Measurements from ENCODE around the gene TAF13.
"Not testable (repeated sequence)": the region's sequence is repeated elsewhere in the genome, so short reads cannot be mapped to it uniquely, and the experiment has no call there.

TAF13 gene

GRCh38 chr1:109067883-109068282 lies 7.9 kb downstream of the TAF13 start:
- no peaks in the 10 kb centered on the region for H3K27me3 ChIP-seq
- peaks cover 28 to 57% (median 56%) of the 10 kb centered on the region in 3 donors for H3K36me3 ChIP-seq
- intact Hi-C loops (cut with DNase I; ENCODE audit: low total_unique reads) = no loop called here
- DNase-seq = no peak
- H3K9me3 ChIP-seq = no peaks in the 10 kb centered on the region
- no peak for TF ChIP-seq CTCF (IDR thresholded peaks at IDR 0.05)
- H3K4me1 ChIP-seq = peaks cover 0 to 10% (median 2%) of the 10 kb centered on the region in 4 donors
- no peak overlapping the region for H3K4me3 ChIP-seq
- no peak overlapping the region for H3K27ac ChIP-seq

- H3K36me3 ChIP-seq = peaks cover 28 to 56% (median 50%) of the 10 kb centered on the region in 3 donors
Observed at GRCh38 chr1:109065137-109065536, 10.7 kb downstream of the TAF13 start.

GRCh38 chr1:109061183-109061582 lies 14.6 kb downstream of the TAF13 start:
- DNase-seq = no peak
- H3K27me3 ChIP-seq = no peaks in the 10 kb centered on the region
- no peaks in the 10 kb centered on the region for H3K9me3 ChIP-seq
- no peak overlapping the region for H3K4me3 ChIP-seq
- intact Hi-C loops (cut with DNase I; ENCODE audit: low total_unique reads) = no loop called here
- no peak for TF ChIP-seq CTCF (IDR thresholded peaks at IDR 0.05)
- H3K36me3 ChIP-seq = peaks cover 21 to 36% (median 28%) of the 10 kb centered on the region in 3 donors
- no peak overlapping the region for H3K27ac ChIP-seq
- H3K4me1 ChIP-seq = no peaks in the 10 kb centered on the region

More at GRCh38 chr1:109065137-109065536, 10.7 kb downstream of the TAF13 start:
- Histone ChIP-seq H3K27me3 (no peaks in the 10 kb centered on the region), H3K4me3 (no peak overlapping the region), H3K27ac (no peak overlapping the region), H3K4me1 (peaks cover 0 to 10% (median under 1%) of the 10 kb centered on the region in 4 donors), H3K9me3 (no peaks in the 10 kb centered on the region)
- no peak for DNase-seq
- TF ChIP-seq CTCF (IDR thresholded peaks at IDR 0.05) = no peak
- intact Hi-C loops (cut with DNase I; ENCODE audit: low total_unique reads) = no loop called here

GRCh38 chr1:109060707-109061106 lies 15.1 kb downstream of the TAF13 start:
- intact Hi-C loops (cut with DNase I; ENCODE audit: low total_unique reads) = no loop called here
- DNase-seq = no peak
- H3K9me3 ChIP-seq = no peaks in the 10 kb centered on the region
- no peak overlapping the region for H3K4me3 ChIP-seq
- no peak for TF ChIP-seq CTCF (IDR thresholded peaks at IDR 0.05)
- H3K4me1 ChIP-seq = no peaks in the 10 kb centered on the region
- no peaks in the 10 kb centered on the region for H3K27me3 ChIP-seq
- H3K27ac ChIP-seq = no peak overlapping the region
- H3K36me3 ChIP-seq = peaks cover 20 to 32% (median 25%) of the 10 kb centered on the region in 3 donors

- no peak for DNase-seq
- intact Hi-C loops (cut with DNase I; ENCODE audit: low total_unique reads) = no loop called here
- H3K4me1 ChIP-seq = no peaks in the 10 kb centered on the region
- no peak for TF ChIP-seq CTCF (IDR thresholded peaks at IDR 0.05)
- H3K36me3 ChIP-seq = peaks cover 6 to 17% (median 9%) of the 10 kb centered on the region in 3 donors
- H3K27ac ChIP-seq = no peak overlapping the region
- no peaks in the 10 kb centered on the region for H3K9me3 ChIP-seq
- H3K4me3 ChIP-seq = no peak overlapping the region
- no peaks in the 10 kb centered on the region for H3K27me3 ChIP-seq
Observed at GRCh38 chr1:109059026-109059425, 16.8 kb downstream of the TAF13 start.

- intact Hi-C loops (cut with DNase I; ENCODE audit: low total_unique reads) = no loop called here
- Histone ChIP-seq H3K4me1 (no peaks in the 10 kb centered on the region), H3K27ac (no peak overlapping the region), H3K36me3 (no peaks in the 10 kb centered on the region), H3K4me3 (no peak overlapping the region), H3K27me3 (no peaks in the 10 kb centered on the region), H3K9me3 (no peaks in the 10 kb centered on the region)
- DNase-seq = no peak
- TF ChIP-seq CTCF (IDR thresholded peaks at IDR 0.05) = no peak
Observed at GRCh38 chr1:109056064-109056463, 19.7 kb downstream of the TAF13 start.

- H3K4me1 ChIP-seq; H3K36me3 ChIP-seq; DNase-seq; H3K9me3 ChIP-seq; H3K27me3 ChIP-seq; H3K4me3 ChIP-seq; H3K27ac ChIP-seq; intact Hi-C loops (cut with DNase I; ENCODE audit: low total_unique reads): not testable (repeated sequence)
Observed at GRCh38 chr1:109052145-109052544, 23.7 kb downstream of the TAF13 start.

Measured in tibial artery (tissue), 4 donors.